Activated T-helper 9 cell treated with anti-CD3 and anti-CD28 coated beads, Interleukin-2, amount 50 U/mL, for 16 hours (primary cell): ENCODE measurements around the gene SUCLA2.
"Not testable (repeated sequence)": the region's sequence is repeated elsewhere in the genome, so short reads cannot be mapped to it uniquely, and the experiment has no call there.

Source experiments
- DNase-seq: peaks from one replicate; pipeline ENCODE4 v3.0.0-alpha.2; 2020; ENCODE audit warnings: low read depth

SUCLA2 gene

DNA sequence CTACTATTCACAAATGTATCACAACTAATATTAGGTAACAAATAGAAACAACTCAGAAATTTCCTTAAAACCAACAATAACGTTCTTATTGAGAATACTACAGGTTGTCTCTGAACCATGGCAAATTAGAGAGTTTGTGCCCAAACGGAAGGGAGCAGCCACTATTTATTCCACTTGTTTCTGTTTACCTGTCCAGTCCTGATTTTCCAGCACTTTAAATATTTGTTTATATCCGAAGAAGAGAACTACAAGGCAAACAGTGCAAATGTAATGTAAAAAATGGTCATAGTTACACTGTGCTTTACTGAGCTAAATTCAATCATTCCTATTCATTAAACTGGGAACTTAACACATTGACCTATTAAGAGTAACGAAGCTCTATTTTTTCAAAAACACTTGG, 9.2 kb downstream of the SUCLA2 start:
- DNase-seq, result no peak

- no peak for DNase-seq
Observed at GRCh38 chr13:47990920-47991466, 10.1 kb downstream of the SUCLA2 start.

- no peak for DNase-seq
Observed at GRCh38 chr13:47990427-47990826, 10.6 kb downstream of the SUCLA2 start.

DNA sequence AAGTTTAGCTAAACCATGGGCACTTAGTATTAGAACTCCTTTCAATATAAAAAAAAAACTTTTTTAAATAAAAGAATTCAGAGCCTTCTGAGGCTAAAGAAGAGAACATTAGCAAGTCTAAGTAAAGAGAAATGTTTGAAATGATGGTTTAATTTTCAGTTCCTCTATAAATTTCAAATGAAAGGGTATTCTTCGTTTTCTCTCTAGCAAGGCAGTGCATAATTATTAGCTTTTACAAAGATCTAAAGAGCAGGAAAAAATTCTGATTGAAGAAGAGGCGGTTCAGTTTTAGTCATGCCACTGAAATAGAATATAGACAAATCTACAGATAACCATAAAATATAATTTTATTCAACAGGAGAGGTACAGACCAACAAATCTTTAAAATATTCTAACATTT, 18.0 kb downstream of the SUCLA2 start:
- no peak for DNase-seq

DNA sequence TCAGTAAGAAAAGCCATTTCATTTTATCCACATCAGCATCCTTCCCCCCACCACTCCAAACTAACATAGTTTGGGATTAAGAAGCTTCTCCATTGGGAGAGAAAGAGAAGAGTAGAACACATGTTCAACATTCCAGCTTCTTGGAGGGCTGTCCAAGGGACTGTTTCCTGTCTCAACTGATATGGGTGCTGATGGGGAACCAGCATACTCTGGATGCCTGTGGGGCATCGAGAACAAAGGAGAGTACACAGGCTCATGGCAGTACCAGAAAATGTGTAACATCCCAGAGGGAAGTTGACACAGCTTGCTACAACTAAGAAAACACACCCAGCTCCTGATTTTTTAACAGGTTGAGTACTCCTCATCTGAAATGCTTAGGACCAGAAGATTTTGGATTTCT, 24.7 kb downstream of the SUCLA2 start:
- DNase-seq, result no peak

GRCh38 chr13:47964863-47965262, 36.2 kb downstream of the SUCLA2 start:
- DNase-seq, result no peak

- no peak for DNase-seq
Observed at GRCh38 chr13:47962237-47962636, 38.8 kb downstream of the SUCLA2 start.

- DNase-seq, result no peak
Observed at GRCh38 chr13:47959468-47960247, 41.4 kb downstream of the SUCLA2 start.

DNA sequence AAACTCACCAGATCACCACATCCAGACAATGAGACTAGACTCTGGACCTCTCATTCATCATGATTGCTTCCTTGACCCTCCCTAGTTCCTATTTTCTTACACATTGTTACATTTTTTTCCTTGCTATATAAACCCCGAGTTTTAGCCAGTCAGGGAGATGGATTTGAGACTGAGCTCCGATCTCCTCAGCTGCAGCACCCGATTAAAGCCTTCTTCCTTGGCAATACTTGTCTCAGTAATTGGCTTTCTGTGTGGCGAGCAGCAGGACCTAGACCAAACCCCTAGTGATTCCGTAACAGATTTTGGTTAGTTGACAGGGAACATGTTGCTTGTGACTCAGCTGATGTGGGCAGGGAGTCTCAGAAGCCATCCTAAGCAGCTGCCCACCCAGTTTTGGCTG, 44.0 kb downstream of the SUCLA2 start:
- no peak for DNase-seq

DNA sequence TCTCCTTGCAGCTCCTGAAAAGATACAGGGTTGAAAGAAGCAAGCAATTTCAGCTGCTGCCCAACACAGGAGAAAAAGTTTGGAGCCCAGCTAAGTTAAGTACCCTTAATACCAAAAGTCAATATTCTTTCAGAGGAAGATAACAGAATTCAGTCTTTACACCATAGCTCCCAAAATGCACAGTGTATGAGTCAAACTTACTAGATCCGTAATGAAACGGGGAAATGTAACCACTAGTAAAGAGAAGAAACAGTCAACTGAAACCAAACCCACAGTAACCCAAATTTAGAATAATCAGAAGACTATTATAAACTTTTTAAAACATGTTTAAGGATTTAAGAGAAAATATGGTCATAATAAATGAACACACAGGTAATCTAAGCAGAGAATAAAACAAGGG, 45.2 kb downstream of the SUCLA2 start:
- DNase-seq, result no peak

DNA sequence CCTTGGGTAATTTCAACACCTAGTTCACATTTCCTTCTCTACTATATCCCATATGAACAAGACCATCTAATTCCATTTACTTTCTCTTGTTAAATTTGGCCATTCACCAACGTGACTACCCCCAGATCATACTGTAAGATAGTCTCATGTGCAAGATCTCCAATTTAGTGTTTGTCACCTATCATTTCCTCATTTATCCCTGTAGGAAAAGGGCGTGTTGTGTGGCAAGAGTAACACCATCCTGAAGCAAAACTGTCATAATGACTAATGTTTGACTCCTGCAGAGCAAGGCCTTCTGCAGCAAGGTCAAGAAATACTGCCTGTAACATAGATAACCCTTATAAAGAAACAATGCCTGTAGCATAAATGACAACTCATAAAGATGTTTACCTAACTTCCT, 51.3 kb downstream of the SUCLA2 start:
- DNase-seq, result no peak

DNA sequence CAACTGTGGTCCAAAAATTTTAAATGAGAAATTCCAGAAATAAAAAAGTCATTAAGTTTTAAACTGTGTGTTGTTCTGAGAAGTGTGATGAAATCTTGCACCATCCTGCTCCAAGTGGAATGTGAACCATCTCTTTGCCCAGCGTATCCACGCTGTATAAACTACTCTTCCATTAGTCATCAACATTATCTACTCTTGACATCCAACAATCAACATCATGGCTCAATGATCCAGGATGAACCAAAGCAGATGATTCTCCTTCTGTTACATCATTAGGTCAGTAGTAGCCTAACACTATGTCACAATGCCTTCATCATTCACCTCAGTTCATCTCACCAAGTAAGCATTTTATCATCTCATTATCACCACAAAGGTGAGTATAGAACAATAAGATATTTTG, 55.3 kb downstream of the SUCLA2 start:
- no peak for DNase-seq

- not testable (repeated sequence) for DNase-seq
Observed at GRCh38 chr13:47945146-47945545, 55.9 kb downstream of the SUCLA2 start.

- DNase-seq, result no peak
Observed at GRCh38 chr13:47934371-47934770, 66.7 kb downstream of the SUCLA2 start.

- DNase-seq, result no peak
Observed at GRCh38 chr13:47932950-47933923, 67.8 kb downstream of the SUCLA2 start.

DNA sequence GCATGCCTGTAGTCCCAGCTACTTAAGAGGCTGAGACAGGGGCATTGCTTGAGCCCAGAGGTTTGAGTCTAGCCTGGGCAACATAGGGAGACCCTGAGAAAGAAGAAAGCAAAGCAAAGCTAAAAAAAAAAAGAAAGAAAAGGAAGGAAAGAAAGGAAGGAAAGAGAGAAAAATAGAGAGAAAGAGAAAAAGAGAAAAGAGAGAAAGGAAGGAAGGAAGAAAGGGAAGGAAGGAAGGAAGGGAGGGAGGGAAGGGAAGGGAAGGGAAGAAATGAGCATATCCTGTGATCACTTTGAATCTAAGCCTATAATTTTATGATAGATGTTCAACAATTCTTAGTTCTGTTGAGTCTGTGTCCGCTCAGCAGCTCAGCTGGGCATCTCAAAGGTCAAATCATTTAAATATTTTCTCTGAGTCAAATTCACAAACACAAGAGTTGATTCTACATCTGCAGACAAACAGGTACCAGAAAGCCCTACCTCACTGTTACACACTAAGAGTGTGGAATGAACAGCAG, 70.4 kb downstream of the SUCLA2 start:
- no peak for DNase-seq

- DNase-seq, result no peak
Observed at GRCh38 chr13:47929156-47929555, 71.9 kb downstream of the SUCLA2 start.

- no peak for DNase-seq
Observed at GRCh38 chr13:47917022-47917574, 84.0 kb downstream of the SUCLA2 start.

- no peak for DNase-seq
Observed at GRCh38 chr13:47908197-47908902, 92.7 kb downstream of the SUCLA2 start.

- DNase-seq, result no peak
Observed at GRCh38 chr13:47904891-47905290, 96.2 kb downstream of the SUCLA2 start.

- DNase-seq, result no peak
Observed at GRCh38 chr13:47904241-47904640, 96.8 kb downstream of the SUCLA2 start.

DNA sequence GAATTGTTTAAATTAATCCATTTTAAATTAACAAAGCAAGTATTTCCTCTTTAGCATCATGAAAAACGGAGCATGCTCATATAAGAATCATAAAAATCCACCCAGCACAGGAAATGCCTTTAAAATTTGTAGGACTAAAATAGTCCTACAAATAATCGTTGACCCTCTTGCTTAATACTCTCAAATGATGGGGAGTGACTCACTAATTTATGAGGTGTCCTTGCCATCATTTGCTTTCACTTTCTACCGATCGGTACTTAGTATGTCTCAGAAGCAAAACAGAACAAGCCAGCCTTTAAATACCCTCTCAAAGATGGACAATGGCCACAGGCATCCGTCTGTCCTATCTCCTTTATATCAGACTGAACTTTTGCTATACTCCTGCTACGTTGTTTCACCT, 97.2 kb downstream of the SUCLA2 start:
- DNase-seq, result no peak
